ENCODE measurements around the gene BRSK2.

The BRSK2 gene

DNA sequence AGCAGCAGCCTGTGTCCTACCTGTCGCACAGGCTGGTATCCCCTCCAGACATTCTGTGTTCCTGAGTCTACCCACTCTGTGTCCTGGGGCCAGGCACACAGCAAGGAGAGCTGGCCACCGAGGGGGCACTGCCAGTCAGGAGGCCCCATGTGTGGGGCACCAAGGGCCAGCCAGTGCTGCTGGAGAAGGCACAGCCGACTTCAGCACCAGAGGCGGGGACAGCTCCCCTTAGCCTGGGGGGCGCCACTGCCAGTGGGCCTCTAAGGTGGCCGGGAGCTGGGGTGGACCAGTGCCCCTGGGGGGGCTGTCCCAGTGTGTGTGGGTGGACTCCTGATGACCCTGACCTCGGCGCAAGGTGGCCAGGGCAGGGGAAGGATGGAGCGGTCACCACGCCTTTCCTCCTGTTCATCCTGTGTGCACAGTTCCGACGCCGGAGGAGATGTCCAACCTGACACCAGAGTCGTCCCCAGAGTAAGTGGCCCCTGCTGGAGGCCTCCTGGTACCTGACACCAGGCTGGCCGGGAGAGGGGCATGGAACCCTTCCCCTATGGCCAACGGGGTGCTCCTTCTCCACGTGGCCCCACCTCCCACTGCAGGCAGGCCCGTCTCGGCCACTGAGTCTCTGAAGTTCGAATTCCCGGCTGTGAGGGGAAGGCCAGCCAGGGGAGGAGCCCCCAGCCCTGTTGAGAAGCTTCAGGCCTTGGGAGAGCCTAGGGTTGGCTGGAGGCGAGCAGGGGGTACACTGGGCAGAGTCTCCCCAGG, 61.4 kb downstream of the BRSK2 start:
- DNase-seq (ENCODE audit: low read depth in 2 of 2, low spot score in 1 of 2): no peak

- no peak for DNase-seq (ENCODE audit: low read depth in 2 of 2, low spot score in 1 of 2)
These were observed 62.2 kb downstream of the BRSK2 start for GRCh38 chr11:1451781-1452470.

GRCh38 chr11:1452744-1453143, 63.0 kb downstream of the BRSK2 start:
- DNase-seq (ENCODE audit: low read depth in 2 of 2, low spot score in 1 of 2): no peak

DNA sequence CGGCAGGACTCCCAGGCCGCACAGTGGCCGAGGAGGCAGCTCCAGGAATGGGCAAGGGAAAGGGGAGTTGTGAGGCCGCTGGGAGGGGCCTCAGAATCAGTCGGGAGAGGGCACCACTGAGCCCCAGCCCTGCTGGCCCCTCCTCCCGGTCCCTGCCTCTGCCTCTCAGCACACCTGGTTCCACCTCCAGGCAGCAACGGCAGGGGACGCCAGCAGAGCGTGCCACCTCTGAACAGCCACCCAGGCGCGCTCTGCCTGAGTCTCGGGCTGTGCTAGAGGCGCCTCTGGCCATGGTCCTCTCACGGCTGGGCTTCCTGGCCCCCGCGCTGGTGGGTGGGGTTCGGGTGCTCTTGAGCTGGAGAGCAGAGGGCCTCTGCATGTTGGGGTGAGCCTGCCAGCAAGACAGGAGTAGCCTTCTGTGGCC, 63.9 kb downstream of the BRSK2 start:
- DNase-seq (ENCODE audit: low read depth in 2 of 2, low spot score in 1 of 2): no peak

- no peak for DNase-seq (ENCODE audit: low read depth in 2 of 2, low spot score in 1 of 2)
These were observed 64.8 kb downstream of the BRSK2 start for GRCh38 chr11:1454576-1454975.

DNA sequence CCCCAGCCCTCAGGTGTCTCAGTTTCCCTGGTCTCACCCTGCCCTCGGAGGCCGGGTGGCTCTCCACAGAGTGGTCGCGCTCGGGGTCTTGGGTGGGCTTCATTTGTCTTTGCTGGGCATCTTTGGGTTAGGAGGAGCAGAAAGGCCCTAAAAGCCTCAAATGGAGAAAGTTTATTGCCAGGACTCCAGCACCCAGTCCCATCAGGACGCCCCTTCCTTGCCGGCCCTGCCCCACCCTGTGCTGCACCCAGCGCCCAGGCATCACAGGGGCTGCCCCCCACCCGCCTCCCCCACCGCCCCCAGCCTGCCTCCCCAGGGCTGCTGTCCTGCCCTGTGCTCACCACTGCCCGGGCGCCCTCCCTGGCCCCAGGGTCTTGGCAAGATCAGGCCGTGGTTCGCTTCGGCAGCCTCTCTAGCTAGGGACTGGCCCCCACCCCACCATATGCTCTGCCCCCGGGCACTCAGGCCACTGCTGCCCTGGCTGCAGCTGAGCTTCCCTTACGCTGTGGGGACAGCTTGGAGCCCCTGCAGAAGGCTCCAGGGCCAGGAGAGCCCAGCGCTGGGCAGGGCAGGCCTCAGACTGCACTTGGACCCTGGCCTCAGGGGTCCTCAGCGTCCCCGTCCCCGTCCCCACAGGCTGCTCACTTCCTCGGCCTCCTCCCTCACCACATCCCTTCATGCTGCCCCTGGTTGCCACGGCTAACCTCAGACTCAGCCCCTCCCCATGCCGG, 65.5 kb downstream of the BRSK2 start:
- DNase-seq (ENCODE audit: low read depth in 2 of 2, low spot score in 1 of 2): no peak

DNA sequence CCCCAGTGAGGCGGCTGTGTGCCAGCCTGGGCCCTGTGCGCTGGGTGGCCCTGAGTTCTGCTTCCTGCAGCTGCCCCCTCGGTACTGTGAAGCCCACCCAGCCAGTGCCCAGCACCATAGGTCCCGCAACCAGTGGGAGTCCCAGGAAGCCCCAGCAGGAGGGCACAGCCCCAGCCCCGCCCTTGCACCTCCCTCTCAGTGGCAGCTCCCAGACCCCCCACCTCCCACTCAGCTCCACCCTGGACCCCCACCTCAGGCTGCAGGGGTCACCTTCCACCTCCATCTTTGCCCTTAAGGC, 66.0 kb downstream of the BRSK2 start:
- DNase-seq (ENCODE audit: low read depth in 2 of 2, low spot score in 1 of 2): no peak

DNA sequence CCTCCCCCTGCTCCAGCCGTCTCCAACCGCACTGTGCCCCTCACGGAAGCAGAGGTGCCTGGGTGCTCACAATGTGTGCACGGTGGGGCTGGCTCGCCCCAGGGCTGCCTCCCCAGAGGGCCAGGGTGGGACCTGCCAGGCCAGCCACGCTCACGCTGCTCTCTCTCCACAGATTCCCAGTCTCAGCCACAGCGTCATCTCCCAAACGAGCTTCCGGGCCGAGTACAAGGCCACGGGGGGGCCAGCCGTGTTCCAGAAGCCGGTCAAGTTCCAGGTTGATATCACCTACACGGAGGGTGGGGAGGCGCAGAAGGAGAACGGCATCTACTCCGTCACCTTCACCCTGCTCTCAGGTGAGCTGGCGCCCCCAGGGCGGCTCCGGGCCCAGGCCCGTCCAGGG, 66.4 kb downstream of the BRSK2 start:
- DNase-seq (ENCODE audit: low read depth in 2 of 2, low spot score in 1 of 2): no peak

GRCh38 chr11:1456596-1457325, 67.0 kb downstream of the BRSK2 start:
- no peak for DNase-seq (ENCODE audit: low read depth in 2 of 2, low spot score in 1 of 2)

GRCh38 chr11:1457326-1457680, 67.6 kb downstream of the BRSK2 start:
- no peak for DNase-seq (ENCODE audit: low read depth in 2 of 2, low spot score in 1 of 2)

- DNase-seq (ENCODE audit: low read depth in 2 of 2, low spot score in 1 of 2): no peak
These were observed 68.1 kb downstream of the BRSK2 start for GRCh38 chr11:1457856-1458255.

GRCh38 chr11:1458340-1459218, 68.8 kb downstream of the BRSK2 start:
- no peak for DNase-seq (ENCODE audit: low read depth in 2 of 2, low spot score in 1 of 2)

DNA sequence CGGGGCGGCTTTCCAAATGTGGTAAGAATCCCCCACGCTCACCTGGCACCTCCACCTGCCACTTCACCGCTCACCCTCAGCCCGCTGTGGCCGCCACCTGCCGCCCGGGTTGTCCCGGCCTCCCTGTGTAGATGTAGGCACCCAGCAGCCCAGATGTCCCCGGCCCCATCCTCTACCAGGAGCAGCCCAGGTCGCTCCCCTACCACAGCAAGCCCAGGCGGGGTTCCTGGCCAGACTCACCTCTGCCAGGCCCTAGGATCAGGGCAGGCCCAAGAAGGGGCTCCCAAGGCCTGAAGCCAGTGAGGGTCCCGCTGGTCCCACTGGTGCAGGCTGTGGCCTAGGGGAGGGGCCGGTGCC, 69.5 kb downstream of the BRSK2 start:
- no peak for DNase-seq (ENCODE audit: low read depth in 2 of 2, low spot score in 1 of 2)

GRCh38 chr11:1459764-1460395, 70.1 kb downstream of the BRSK2 start:
- DNase-seq (ENCODE audit: low read depth in 2 of 2, low spot score in 1 of 2): no peak

DNA sequence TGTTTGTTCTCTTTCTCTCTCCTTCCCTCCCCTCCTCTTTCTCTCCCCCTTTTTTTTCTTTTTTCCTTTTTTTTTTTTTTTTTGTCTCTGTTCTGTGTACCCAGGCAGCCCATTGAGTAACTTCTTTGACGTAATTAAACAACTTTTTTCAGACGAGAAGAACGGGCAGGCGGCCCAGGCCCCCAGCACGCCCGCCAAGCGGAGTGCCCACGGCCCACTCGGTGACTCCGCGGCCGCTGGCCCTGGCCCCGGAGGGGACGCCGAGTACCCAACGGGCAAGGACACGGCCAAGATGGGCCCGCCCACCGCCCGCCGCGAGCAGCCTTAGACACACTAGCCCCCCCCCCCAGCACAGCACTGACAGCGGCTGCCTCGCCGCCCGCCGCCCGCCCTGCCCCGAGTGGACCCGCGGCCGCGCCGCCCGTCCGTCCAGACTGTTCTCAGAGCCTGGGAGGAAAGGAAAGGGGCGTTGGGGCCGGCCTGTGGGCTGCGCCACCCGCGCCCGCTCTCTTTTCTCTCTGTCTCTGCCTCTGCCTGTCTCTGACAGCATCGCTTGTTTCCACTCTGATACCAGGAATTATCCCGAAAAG, 70.8 kb downstream of the BRSK2 start:
- no peak for DNase-seq (ENCODE audit: low read depth in 2 of 2, low spot score in 1 of 2)

- DNase-seq (ENCODE audit: low read depth in 2 of 2, low spot score in 1 of 2): no peak
These were observed 71.5 kb downstream of the BRSK2 start for GRCh38 chr11:1460986-1461825.

DNA sequence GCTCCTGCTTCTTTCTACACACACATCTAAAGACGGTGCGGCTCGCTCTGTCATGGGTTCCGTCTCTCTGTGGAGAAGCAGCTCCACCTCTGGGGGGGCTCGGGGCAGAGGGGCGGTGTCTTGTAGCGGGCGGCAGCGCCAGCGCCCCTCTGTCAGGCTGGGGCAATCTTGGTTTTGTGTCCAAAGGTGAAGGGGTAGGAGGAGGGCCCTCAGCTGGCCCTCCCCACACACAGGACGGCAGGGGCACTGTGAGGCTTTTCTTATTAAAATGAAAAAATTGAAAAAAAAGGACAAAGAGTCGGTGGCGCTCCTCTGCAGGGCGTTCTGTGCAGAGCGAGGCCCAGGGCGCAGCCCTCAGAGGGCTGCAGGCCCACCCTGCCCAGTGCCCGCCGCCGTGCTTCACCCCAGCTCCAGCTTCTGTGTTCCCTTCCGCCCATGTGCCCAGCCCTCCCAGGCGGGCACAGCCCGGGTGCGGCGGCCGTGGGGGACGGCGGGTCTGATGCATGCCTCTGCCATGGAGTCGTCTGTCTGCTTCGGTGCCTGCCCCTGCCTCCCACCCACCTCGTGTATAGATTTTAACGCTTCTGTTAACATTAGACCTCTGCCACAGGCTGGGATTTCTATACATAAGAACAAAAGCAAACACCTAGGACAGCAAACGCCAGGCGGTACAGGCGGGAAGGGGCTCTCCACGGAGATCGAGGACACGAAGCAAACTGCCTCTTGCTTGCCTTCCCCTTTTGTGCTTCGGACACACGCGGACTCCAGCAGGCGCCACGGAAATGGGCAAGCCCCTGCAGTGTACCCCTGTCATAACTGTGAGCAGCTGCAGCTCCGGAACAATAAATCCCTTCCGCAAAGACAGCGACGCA, 72.3 kb downstream of the BRSK2 start:
- DNase-seq (ENCODE audit: low read depth in 2 of 2, low spot score in 1 of 2): no peak

GRCh38 chr11:1462698-1462975, 72.9 kb downstream of the BRSK2 start:
- no peak for DNase-seq (ENCODE audit: low read depth in 2 of 2, low spot score in 1 of 2)

All from stimulated activated CD8-positive, alpha-beta memory T cell treated with anti-CD3 and anti-CD28 coated beads, Interleukin-4, amount 100 ng/mL, for 4 hours (primary cell).